Pulmonary artery endothelial cell (primary cell): ENCODE results near the gene SLC41A2. TPM values are rescaled to one million over a fixed set of nuclear protein-coding genes. Genes with fewer than 3 reads are reported as not detected.
"Not testable (repeated sequence)": the region's sequence is repeated elsewhere in the genome, so short reads cannot be mapped to it uniquely, and the experiment has no call there.

Source experiments
- DNase-seq: peaks from one replicate; pipeline ENCODE4 v3.0.0-alpha.2; 2011; ENCODE audit warnings: low read depth, low spot score
- total RNA-seq: library from RNA; depleted of rRNA; stranded (reverse); fragments of >200 nt; gene quantifications from 2 replicates; pipeline ENCODE4 v1.2.3, GENCODE V29; 2014

The SLC41A2 gene
- total RNA-seq, result 14.3 and 24.5 TPM in 2 replicates

- peak; percentile 54 for DNase-seq
Observed at GRCh38 chr12:104958001-104958804, at the start of gene SLC41A2. Gene SLC41A2 (minus strand): TSS chr12:104958290. CDS start chr12:104928527, 29,763 bp downstream.

- no peak for DNase-seq
Observed at GRCh38 chr12:105001476-105001875, 43.4 kb upstream of the SLC41A2 start.

GRCh38 chr12:104999347-104999685 lies 41.2 kb upstream of the SLC41A2 start:
- DNase-seq, result no peak

GRCh38 chr12:104998423-104999346 lies 40.6 kb upstream of the SLC41A2 start:
- DNase-seq, result no peak

- no peak for DNase-seq
Observed at GRCh38 chr12:104997541-104997940, 39.5 kb upstream of the SLC41A2 start.

GRCh38 chr12:104994336-104994735 lies 36.2 kb upstream of the SLC41A2 start:
- DNase-seq, result no peak

- no peak for DNase-seq
Observed at GRCh38 chr12:104991565-104992128, 33.6 kb upstream of the SLC41A2 start.

- no peak for DNase-seq
Observed at GRCh38 chr12:104990950-104991349, 32.9 kb upstream of the SLC41A2 start.

- peak; percentile 48 for DNase-seq
Observed at GRCh38 chr12:104986022-104986941, 28.2 kb upstream of the SLC41A2 start, which contains the start of gene NOPCHAP1. Gene NOPCHAP1 (plus strand): TSS chr12:104986316. CDS start chr12:104986353, 37 bp downstream.

GRCh38 chr12:104985206-104985605 lies 27.1 kb upstream of the SLC41A2 start:
- no peak for DNase-seq

GRCh38 chr12:104977688-104978087 lies 19.6 kb upstream of the SLC41A2 start:
- DNase-seq, result not testable (repeated sequence)

GRCh38 chr12:104976703-104977102 lies 18.6 kb upstream of the SLC41A2 start:
- DNase-seq, result no peak

GRCh38 chr12:104975587-104976343 lies 17.7 kb upstream of the SLC41A2 start:
- DNase-seq, result no peak

GRCh38 chr12:104974626-104975290 lies 16.7 kb upstream of the SLC41A2 start:
- DNase-seq, result no peak

GRCh38 chr12:104973250-104973649 lies 15.2 kb upstream of the SLC41A2 start:
- no peak for DNase-seq

GRCh38 chr12:104971306-104971705 lies 13.2 kb upstream of the SLC41A2 start:
- DNase-seq, result no peak

GRCh38 chr12:104969343-104969742 lies 11.3 kb upstream of the SLC41A2 start:
- DNase-seq, result no peak

GRCh38 chr12:104966677-104967076 lies 8.6 kb upstream of the SLC41A2 start:
- DNase-seq, result no peak

- no peak for DNase-seq
Observed at GRCh38 chr12:104964856-104965205, 6.7 kb upstream of the SLC41A2 start.
